K562 (cell line): ENCODE data around the gene CALML3. TPM values are rescaled to one million over a fixed set of nuclear protein-coding genes. Genes with fewer than 3 reads are reported as not detected.

ENCODE experiments used
- ARID2 ChIP-seq: fragments of 450-650 bp; IDR thresholded peaks from 2 replicates; pipeline ENCODE4 v1.6.1; 2017; ENCODE audit warnings: antibody characterized with exemption, mild to moderate bottlenecking
- CBX3 ChIP-seq, 2 experiments: IDR thresholded peaks; 1 replicate in 1 of 2; 2 replicates in 1 of 2; pipeline ENCODE4 v1.6.1; 2012; ENCODE audit warnings: inconsistent platforms in 2 of 2, low read length in 2 of 2, borderline replicate concordance in 1 of 2, control low read depth in 1 of 2
- CBX8 ChIP-seq: fragments of 200-600 bp; sonication (generic); IDR thresholded peaks from 2 replicates; pipeline ENCODE4 v1.6.1; 2012; ENCODE audit warnings: borderline replicate concordance, mixed run types, low read depth, mild to moderate bottlenecking, moderate library complexity, mixed read lengths, low read length, control low read depth, inconsistent platforms; ENCODE audit not compliant: poor library complexity, severe bottlenecking; ENCODE audit errors: extremely low read depth
- CHD7 ChIP-seq: fragments of 200-600 bp; sonication (generic); IDR thresholded peaks from one replicate; pipeline ENCODE4 v1.6.1; 2012; ENCODE audit warnings: mild to moderate bottlenecking, low read depth, low read length, inconsistent platforms
- ID3 ChIP-seq, 2 experiments: fragments of 250-450 bp in 1 of 2; fragments of 450-650 bp in 1 of 2; sonication (Bioruptor Pico) in 1 of 2; IDR thresholded peaks; 2 replicates each; pipeline versions ENCODE4 v1.6.1 to v1.8.0; 2016 to 2021; ENCODE audit warnings: mild to moderate bottlenecking in 2 of 2, moderate library complexity in 2 of 2, missing compliant biosample characterization in 1 of 2, missing genetic modification characterization in 1 of 2
- KDM2B ChIP-seq: fragments of 250-450 bp; sonication (Bioruptor Pico); IDR thresholded peaks from 2 replicates; pipeline ENCODE4 v1.8.0; 2021; ENCODE audit warnings: mild to moderate bottlenecking, moderate library complexity
- KLF10 ChIP-seq: fragments of 250-450 bp; sonication (Bioruptor Pico); IDR thresholded peaks from 2 replicates; pipeline ENCODE4 v1.6.1; 2021; ENCODE audit warnings: matching md5 sums
- MEIS2 ChIP-seq: fragments of 450-650 bp; IDR thresholded peaks from 2 replicates; pipeline ENCODE4 v1.6.1; 2014; ENCODE audit warnings: mild to moderate bottlenecking; ENCODE audit not compliant: partially characterized antibody
- NELFE ChIP-seq: IDR thresholded peaks from 2 replicates; pipeline ENCODE4 v1.6.1; 2011; ENCODE audit warnings: mild to moderate bottlenecking; ENCODE audit not compliant: insufficient read depth, insufficient read length
- PHF8 ChIP-seq: fragments of 200-600 bp; sonication (generic); IDR thresholded peaks from 2 replicates; pipeline ENCODE4 v1.6.1; 2012; ENCODE audit warnings: mixed run types, mild to moderate bottlenecking, inconsistent platforms, low read length, moderate library complexity, borderline replicate concordance
- PURB ChIP-seq: sonication (generic); formaldehyde crosslinking; IDR thresholded peaks from 2 replicates; pipeline ENCODE4 v1.9.0; 2021; ENCODE audit warnings: low read depth, mild to moderate bottlenecking, missing genetic modification reagents
- RAD21 ChIP-seq, 2 experiments: fragments of 250-450 bp in 1 of 2; fragments of 450-650 bp in 1 of 2; sonication (Bioruptor Pico) in 1 of 2; formaldehyde crosslinking in 1 of 2; IDR thresholded peaks in 1 of 2; conservative IDR thresholded peaks in 1 of 2; 2 replicates each; pipeline versions ENCODE4 v1.4.0 to v1.8.0; 2020 to 2022; ENCODE audit warnings: mild to moderate bottlenecking in 2 of 2, moderate library complexity in 1 of 2
- RAD51 ChIP-seq: fragments of 450-650 bp; IDR thresholded peaks from 2 replicates; pipeline ENCODE4 v1.7.1; 2016; ENCODE audit warnings: low read depth, mild to moderate bottlenecking, borderline replicate concordance
- SIRT6 ChIP-seq: IDR thresholded peaks from one replicate; pipeline ENCODE4 v1.6.1; 2012; ENCODE audit warnings: low read depth, mild to moderate bottlenecking, control low read depth, inconsistent platforms, low read length, moderate library complexity
- SNAPC5 ChIP-seq: fragments of 250-450 bp; sonication (Bioruptor Pico); IDR thresholded peaks from 2 replicates; pipeline ENCODE4 v1.8.0; 2021; ENCODE audit warnings: moderate library complexity, mild to moderate bottlenecking, inconsistent platforms
- ZNF408 ChIP-seq: fragments of 250-450 bp; sonication (Bioruptor Pico); IDR thresholded peaks from 2 replicates; pipeline ENCODE4 v1.4.0; 2020; ENCODE audit warnings: low read depth, mild to moderate bottlenecking, moderate library complexity
- polyA plus RNA-seq, 8 experiments: library from polyadenylated mRNA; depleted of rRNA in 4 of 8; stranded (reverse) in 5 of 8; unstranded in 3 of 8; fragments of >200 nt; fragmentation: Nextera tagmentation in 2 of 8; fragmentation: Illumina TruSeq in 1 of 8; extraction: Ambion mirVana in 2 of 8; extraction: Trizol in 1 of 8; gene quantifications; 2 replicates each; pipeline versions ENCODE4 v1.2.1 to v1.2.3, GENCODE V29; 2011 to 2014; ENCODE audit warnings: inconsistent platforms in 1 of 8, missing spikeins in 1 of 8
- total RNA-seq, 7 experiments: library from RNA; depleted of rRNA in 6 of 7; stranded (reverse); fragments of >200 nt in 6 of 7; fragmentation: Illumina TruSeq in 2 of 7; extraction: Trizol in 2 of 7; gene quantifications; 2 replicates each; pipeline versions ENCODE4 v1.2.1 to v1.2.3, GENCODE V29; 2011 to 2021; ENCODE audit warnings: low replicate concordance in 1 of 7

The CALML3 gene
- total and polyA plus RNA-seq, 9 of the 15 experiments (the other 6 are each of a cell fraction or from before 2014, with no cell fraction given): not detected

- TF ChIP-seq CHD7 (no peak), ID3 (CRISPR knock-in tag; IDR thresholded peaks at IDR 0.05) (no peak), ID3 (tag; IDR thresholded peaks at IDR 0.05) (no peak), CBX8 (no peak), NELFE (no peak), SIRT6 (no peak), MEIS2 (no peak), SNAPC5 (no peak), KDM2B (CRISPR knock-in tag) (no peak), PHF8 (no peak), RAD51 (no peak), KLF10 (CRISPR knock-in tag) (no peak), PURB (CRISPR knock-in tag) (no peak), RAD21 (CRISPR knock-in tag; conservative IDR thresholded peaks at IDR 0.05 in 1 of 2, IDR thresholded peaks at IDR 0.05 in 1 of 2) (no peak), CBX3 (IDR thresholded peaks at IDR 0.05; ENCODE audit: borderline replicate concordance in 1 of 2, low read length in 2 of 2) (peak in 1 of 2 experiments; percentile 98; a peak in 2 of 3 replicates), ZNF408 (no peak), ARID2 (no peak)
Measured at GRCh38 chr10:5519054-5519453, 5.7 kb upstream of the CALML3 start (continued).
